ENCODE results near the gene ADCY7.
A peak's percentile ranks its signal among the peaks of the same experiment; 100 is the strongest.

ADCY7 gene

GRCh38 chr16:50360033-50360778 is 93.9 kb downstream of the ADCY7 start:
- peak; percentile 91 for DNase-seq (ENCODE audit: low read depth)
- TF ChIP-seq, protein P1, sequence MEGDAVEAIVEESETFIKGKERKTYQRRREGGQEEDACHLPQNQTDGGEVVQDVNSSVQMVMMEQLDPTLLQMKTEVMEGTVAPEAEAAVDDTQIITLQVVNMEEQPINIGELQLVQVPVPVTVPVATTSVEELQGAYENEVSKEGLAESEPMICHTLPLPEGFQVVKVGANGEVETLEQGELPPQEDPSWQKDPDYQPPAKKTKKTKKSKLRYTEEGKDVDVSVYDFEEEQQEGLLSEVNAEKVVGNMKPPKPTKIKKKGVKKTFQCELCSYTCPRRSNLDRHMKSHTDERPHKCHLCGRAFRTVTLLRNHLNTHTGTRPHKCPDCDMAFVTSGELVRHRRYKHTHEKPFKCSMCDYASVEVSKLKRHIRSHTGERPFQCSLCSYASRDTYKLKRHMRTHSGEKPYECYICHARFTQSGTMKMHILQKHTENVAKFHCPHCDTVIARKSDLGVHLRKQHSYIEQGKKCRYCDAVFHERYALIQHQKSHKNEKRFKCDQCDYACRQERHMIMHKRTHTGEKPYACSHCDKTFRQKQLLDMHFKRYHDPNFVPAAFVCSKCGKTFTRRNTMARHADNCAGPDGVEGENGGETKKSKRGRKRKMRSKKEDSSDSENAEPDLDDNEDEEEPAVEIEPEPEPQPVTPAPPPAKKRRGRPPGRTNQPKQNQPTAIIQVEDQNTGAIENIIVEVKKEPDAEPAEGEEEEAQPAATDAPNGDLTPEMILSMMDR (IDR thresholded peaks at IDR 0.05; ENCODE audit: insufficient read depth, low read depth, low read length, missing control alignments) = no peak

DNA sequence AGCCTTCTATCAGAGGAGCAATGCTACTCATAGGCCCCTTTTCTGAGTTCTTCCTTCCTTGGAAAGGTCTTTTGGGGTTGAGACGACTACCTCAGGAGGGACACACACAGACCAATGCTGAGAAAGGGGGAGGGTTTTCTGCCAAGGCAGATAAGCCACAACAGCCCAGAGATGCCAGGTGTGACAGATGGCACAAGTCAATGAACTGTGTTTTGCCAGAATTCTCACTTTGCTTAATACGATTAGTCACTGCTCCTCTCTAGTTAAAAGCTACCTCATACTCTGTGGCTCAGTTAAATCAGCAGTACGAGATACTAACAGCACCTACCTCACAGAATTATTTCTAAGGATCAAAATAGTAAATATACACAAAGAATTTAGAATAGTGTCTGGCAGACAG is 94.4 kb downstream of the ADCY7 start:
- H3K4me3 ChIP-seq (ENCODE audit: low read length) = no peak overlapping the region
- DNase-seq (ENCODE audit: low read depth) = peak; percentile 59
- TF ChIP-seq, protein P1 (IDR thresholded peaks at IDR 0.05; ENCODE audit: insufficient read depth, low read depth, low read length, missing control alignments) = no peak

More at GRCh38 chr16:50360033-50360778, 93.9 kb downstream of the ADCY7 start:
- no peak overlapping the region for H3K4me3 ChIP-seq (ENCODE audit: low read length)

GRCh38 chr16:50363656-50364055 is 97.3 kb downstream of the ADCY7 start:
- TF ChIP-seq, protein P1 (IDR thresholded peaks at IDR 0.05; ENCODE audit: insufficient read depth, low read depth, low read length, missing control alignments) = no peak
- no peak overlapping the region for H3K4me3 ChIP-seq (ENCODE audit: low read length)

GRCh38 chr16:50365791-50366575 is 99.6 kb downstream of the ADCY7 start:
- H3K4me3 ChIP-seq (ENCODE audit: low read length) = no peak overlapping the region
- no peak for DNase-seq (ENCODE audit: low read depth)
- TF ChIP-seq, protein P1 (IDR thresholded peaks at IDR 0.05; ENCODE audit: insufficient read depth, low read depth, low read length, missing control alignments) = no peak

More at GRCh38 chr16:50363656-50364055, 97.3 kb downstream of the ADCY7 start:
- no peak for DNase-seq (ENCODE audit: low read depth)

Measured in epithelial cell of esophagus (primary cell).